HG03039 (cell line): ENCODE results near the gene IKZF1.

ENCODE experiments used
- ATAC-seq: cut with Tn5 transposase; IDR thresholded peaks from one replicate; pipeline ENCODE4 v1.9.1; 2021; ENCODE audit warnings: mild to moderate bottlenecking, moderate library complexity; ENCODE audit not compliant: unreplicated experiment

Gene IKZF1

DNA sequence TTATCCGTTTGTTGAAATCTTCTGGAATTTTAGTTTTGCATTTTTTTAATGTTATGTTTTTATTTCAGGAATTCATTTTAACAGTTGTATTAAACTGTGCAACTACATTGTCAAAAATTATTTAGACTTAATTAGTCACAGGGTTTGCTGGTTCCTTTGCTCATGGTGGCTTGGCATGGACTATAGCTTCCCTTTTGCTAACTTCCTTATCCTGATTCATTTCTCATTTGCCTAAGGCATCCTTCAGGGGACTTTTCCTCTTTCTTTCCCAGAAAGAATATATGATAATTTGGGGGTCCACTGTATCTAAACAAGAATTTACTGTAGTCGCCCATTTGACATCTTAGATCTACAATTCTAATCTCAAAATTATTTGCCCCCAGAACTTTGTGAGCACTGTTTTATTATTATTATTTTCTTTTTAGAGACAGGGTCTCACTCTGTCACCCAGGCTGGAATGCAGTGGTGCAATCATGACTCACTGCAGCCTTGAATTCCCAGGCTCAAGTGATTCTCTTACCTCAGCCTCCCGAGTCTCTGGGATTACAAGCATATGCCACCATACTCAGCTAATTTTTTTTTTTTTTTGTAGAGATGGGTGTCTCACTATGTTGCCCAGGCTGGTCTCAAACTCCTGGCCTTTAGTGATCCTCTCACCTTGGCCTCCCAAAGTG, 131.8 kb downstream of the IKZF1 start:
- ATAC-seq, result no peak

DNA sequence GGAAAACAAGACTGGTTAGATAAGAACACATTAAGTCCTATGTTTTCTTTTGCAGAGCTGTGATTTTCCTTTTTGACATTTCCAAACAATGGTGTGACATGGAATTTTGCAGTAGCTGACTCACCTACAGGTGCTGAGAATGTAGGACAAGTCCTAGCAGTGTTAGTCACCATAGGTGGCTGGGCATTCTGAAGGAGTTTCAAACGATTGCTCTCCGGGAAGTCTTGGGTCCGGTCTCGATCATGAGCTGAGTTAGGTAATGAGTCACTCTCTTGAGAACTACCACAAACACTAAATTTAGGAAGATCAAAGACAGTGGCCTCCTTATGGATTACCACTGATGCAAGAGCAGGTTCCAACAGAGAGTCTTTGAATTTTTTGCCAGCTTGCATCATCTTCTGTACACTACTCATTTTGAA, 142.0 kb downstream of the IKZF1 start:
- ATAC-seq, result peak; percentile 33

DNA sequence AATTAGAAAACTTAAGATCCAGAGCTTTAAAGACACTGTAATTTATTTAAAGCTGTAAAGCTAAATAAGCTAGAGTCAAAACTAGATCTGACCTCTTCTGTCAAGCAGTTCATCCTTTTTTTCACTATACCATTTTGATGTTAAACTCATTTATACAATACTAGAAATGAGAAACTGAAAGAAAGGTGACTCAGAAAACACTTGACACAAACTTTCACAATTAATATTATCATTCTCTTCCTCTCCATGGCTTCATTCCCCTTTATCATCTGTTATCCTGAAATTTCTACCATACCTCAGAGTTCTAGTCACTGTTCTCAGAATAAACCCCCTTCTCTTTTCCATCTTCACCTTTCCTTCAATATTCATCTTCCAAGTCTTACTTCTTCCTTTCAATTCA, 144.3 kb downstream of the IKZF1 start:
- ATAC-seq, result no peak

DNA sequence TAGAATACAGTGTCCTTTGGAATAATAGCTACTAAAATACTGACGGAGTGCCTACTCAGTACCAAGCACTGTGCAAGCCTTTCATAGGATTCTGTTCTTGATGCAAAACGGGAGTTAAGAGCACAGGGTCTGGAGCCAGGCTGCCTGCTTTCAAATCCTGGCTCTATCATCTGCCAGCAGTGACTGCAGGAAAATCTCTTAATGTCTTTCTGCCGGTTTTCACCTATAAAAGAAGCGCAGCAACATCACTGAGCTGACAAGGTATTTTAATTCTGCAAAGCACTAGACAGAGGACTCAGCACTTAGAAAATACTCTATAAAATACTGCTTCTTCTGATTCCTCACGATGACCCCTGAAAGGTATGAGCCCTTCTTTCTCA, 145.0 kb downstream of the IKZF1 start:
- no peak for ATAC-seq

DNA sequence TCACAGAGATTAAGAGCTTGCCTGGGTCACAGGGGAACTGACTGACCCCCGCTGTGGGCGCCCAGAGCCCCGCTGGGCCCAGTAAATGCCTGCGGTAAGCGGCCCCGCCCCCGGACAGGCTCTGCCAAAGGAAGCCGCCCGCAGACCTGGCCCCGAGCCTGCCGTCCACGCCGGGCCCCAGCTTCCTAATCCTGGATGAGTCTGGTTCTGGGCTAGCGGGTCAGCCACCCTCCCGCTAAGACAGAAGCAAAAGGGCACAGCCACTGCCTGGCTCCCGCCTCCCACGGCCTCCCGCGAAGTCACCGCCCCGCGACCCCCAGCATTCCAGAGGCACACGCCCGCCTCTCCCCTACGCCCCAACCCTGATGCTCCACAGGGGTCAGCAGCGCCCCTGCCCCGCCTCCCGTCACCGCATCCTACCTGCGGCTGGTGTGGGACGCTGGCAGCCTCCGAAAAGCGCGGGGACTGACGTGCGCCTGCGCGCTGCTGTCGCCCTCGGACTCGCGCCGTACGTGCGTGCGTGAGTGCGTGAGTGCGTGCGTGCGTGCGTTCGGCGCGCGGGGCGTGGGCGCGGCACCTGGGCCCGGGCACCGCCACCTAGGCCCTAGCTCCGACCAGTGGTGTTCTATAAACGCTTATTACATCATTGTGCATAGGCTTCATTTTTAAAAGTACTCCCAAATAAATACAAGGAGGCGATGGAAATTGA, 145.5 kb downstream of the IKZF1 start, which contains the start of gene FIGNL1:
TSS of gene FIGNL1 (minus strand) at position 470 of the 709 bp plus-strand sequence. CDS start 3,063 bp downstream, outside the sequence.
- ATAC-seq, result peak; percentile 76

DNA sequence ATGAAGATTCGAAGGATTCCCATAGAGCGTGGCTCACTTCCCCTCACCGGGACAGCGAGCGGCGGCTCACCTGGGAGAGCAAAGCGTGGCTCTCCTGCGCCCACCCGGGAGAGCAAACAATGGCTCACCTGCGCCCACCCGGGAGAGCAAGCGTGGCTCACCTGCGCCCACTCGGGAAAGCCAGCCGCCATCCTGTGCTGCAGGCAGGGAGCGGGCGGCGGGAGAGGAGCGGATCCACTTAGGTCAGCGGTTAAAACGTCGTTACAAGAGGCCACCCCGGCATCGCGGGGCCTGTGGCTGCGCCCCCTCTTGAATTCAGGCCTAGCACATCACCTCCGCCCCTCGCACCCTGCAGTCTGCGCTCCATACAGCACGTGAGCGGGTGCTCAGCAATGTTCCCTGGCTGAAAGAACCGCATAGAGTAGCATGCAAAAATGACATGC, 146.1 kb downstream of the IKZF1 start:
- ATAC-seq, result peak; percentile 14
